MM.1S (cell line): ENCODE data around the gene CCND2.

Source experiments
- DNase-seq: peaks from one replicate; pipeline ENCODE4 v3.0.0-alpha.2; 2015
- H2AFZ ChIP-seq: fragments of 300-600 bp; sonication (generic); 2 replicates; pipeline ENCODE4 v1.6.0; 2016; ENCODE audit warnings: antibody characterized with exemption, low read length
- H3F3A ChIP-seq: fragments of 300-600 bp; sonication (generic); 2 replicates; pipeline ENCODE4 v1.6.1; 2016; ENCODE audit warnings: mild to moderate bottlenecking, antibody characterized with exemption, low read length, moderate library complexity, mixed read lengths; ENCODE audit not compliant: insufficient read depth
- H3K27ac ChIP-seq: fragments of 300-600 bp; sonication (generic); 2 replicates; pipeline ENCODE4 v1.5.1; 2016; ENCODE audit warnings: mild to moderate bottlenecking, low read length
- H3K27me3 ChIP-seq: fragments of 300-600 bp; sonication (generic); replicated peaks from 2 replicates; pipeline ENCODE4 v1.6.0; 2016; ENCODE audit warnings: low read length; ENCODE audit not compliant: insufficient read depth
- H3K36me3 ChIP-seq: fragments of 300-600 bp; sonication (generic); replicated peaks from 2 replicates; pipeline ENCODE4 v1.6.1; 2016; ENCODE audit warnings: mild to moderate bottlenecking, low read length, mixed read lengths; ENCODE audit not compliant: insufficient read depth
- H3K4me1 ChIP-seq: fragments of 300-600 bp; sonication (generic); 2 replicates; pipeline ENCODE4 v1.6.1; 2016; ENCODE audit warnings: low read length, mixed read lengths
- H3K4me2 ChIP-seq: fragments of 300-600 bp; sonication (generic); 2 replicates; pipeline ENCODE4 v1.6.0; 2016; ENCODE audit warnings: low read depth, low read length
- H3K4me3 ChIP-seq: fragments of 300-600 bp; sonication (generic); 2 replicates; pipeline ENCODE4 v1.5.1; 2016; ENCODE audit warnings: low read length, mixed read lengths
- H3K79me2 ChIP-seq: fragments of 300-600 bp; sonication (generic); 2 replicates; pipeline ENCODE4 v1.6.1; 2016; ENCODE audit warnings: mixed run types, low read length, mixed read lengths
- H3K9ac ChIP-seq: fragments of 300-600 bp; sonication (generic); 2 replicates; pipeline ENCODE4 v1.6.1; 2016; ENCODE audit warnings: low read length, mixed read lengths
- H3K9me2 ChIP-seq: fragments of 300-600 bp; sonication (generic); replicated peaks from 2 replicates; pipeline ENCODE4 v1.6.1; 2016; ENCODE audit warnings: mild to moderate bottlenecking, low read length, mixed read lengths; ENCODE audit not compliant: insufficient read depth
- H3K9me3 ChIP-seq: fragments of 300-600 bp; sonication (generic); replicated peaks from 2 replicates; pipeline ENCODE4 v1.6.1; 2016; ENCODE audit warnings: mild to moderate bottlenecking, low read length, mixed read lengths; ENCODE audit not compliant: insufficient read depth
- H4K20me1 ChIP-seq: fragments of 300-600 bp; sonication (generic); 2 replicates; pipeline ENCODE4 v1.6.1; 2016; ENCODE audit warnings: mild to moderate bottlenecking, low read length, moderate library complexity, mixed read lengths; ENCODE audit not compliant: insufficient read depth
- CTCF ChIP-seq: fragments of 300-600 bp; sonication (generic); IDR thresholded peaks from 2 replicates; pipeline ENCODE4 v1.5.1; 2016; ENCODE audit warnings: antibody characterized with exemption, low read length, mixed read lengths
- EZH2 ChIP-seq: fragments of 300-600 bp; sonication (generic); optimal IDR thresholded peaks from 2 replicates; pipeline ENCODE3; 2017; ENCODE audit warnings: low read depth, mild to moderate bottlenecking, antibody characterized with exemption, low read length, mixed read lengths
- EZH2phosphoT487 ChIP-seq: fragments of 300-600 bp; sonication (generic); IDR thresholded peaks from 2 replicates; pipeline ENCODE4 v1.6.1; 2018; ENCODE audit warnings: antibody characterized with exemption, low read length

CCND2 gene

GRCh38 chr12:4274396-4275015 lies 944 bp downstream of the CCND2 start:
- H3K27ac ChIP-seq, result peak overlapping the region; percentile 98
- H3K36me3 ChIP-seq, result peaks cover 28% of the 10 kb centered on the region
- no peaks in the 10 kb centered on the region; the same call in 1 of the 2 replicates for H3K27me3 ChIP-seq
- H3F3A ChIP-seq, result peaks cover 70% of the 10 kb centered on the region
- peaks cover 38% of the 10 kb centered on the region for H3K4me1 ChIP-seq
- H3K9me2 ChIP-seq, result no peaks in the 10 kb centered on the region
- peak overlapping the region; percentile 99 for H3K4me2 ChIP-seq
- H2AFZ ChIP-seq, result no peak overlapping the region
- H3K9me3 ChIP-seq, result no peaks in the 10 kb centered on the region
- peak overlapping the region; percentile 100 for H3K9ac ChIP-seq
- TF ChIP-seq EZH2phosphoT487 (no peak), EZH2 (no peak)
- peaks cover 36% of the 10 kb centered on the region for H4K20me1 ChIP-seq
- H3K79me2 ChIP-seq, result peaks cover 67% of the 10 kb centered on the region
- no peak for DNase-seq
- peak overlapping the region; percentile 91 for H3K4me3 ChIP-seq

- peaks cover 44% of the 10 kb centered on the region for H3K4me1 ChIP-seq
- peak overlapping the region; percentile 99 for H3K4me2 ChIP-seq
- H2AFZ ChIP-seq, result no peak overlapping the region
- no peaks in the 10 kb centered on the region for H3K9me2 ChIP-seq
- no peak for TF ChIP-seq CTCF
- no peak for TF ChIP-seq EZH2
- no peak for TF ChIP-seq EZH2phosphoT487
- H3F3A ChIP-seq, result peaks cover 75% of the 10 kb centered on the region
- H3K9me3 ChIP-seq, result no peaks in the 10 kb centered on the region
- peak overlapping the region; percentile 98 for H3K27ac ChIP-seq
- H3K9ac ChIP-seq, result peak overlapping the region; percentile 100
- peaks cover 35% of the 10 kb centered on the region for H3K36me3 ChIP-seq
- no peaks in the 10 kb centered on the region for H3K27me3 ChIP-seq
- peak overlapping the region; percentile 91 for H3K4me3 ChIP-seq
- no peak for DNase-seq
- H4K20me1 ChIP-seq, result peaks cover 44% of the 10 kb centered on the region
- peaks cover 74% of the 10 kb centered on the region for H3K79me2 ChIP-seq
Observed at GRCh38 chr12:4275016-4275869, 1.7 kb downstream of the CCND2 start.

- no peaks in the 10 kb centered on the region for H3K27me3 ChIP-seq
- no peaks in the 10 kb centered on the region for H3K9me2 ChIP-seq
- H3K9me3 ChIP-seq, result no peaks in the 10 kb centered on the region
- no peak for TF ChIP-seq EZH2phosphoT487
- TF ChIP-seq CTCF, result no peak
- TF ChIP-seq EZH2, result no peak
- peaks cover 50% of the 10 kb centered on the region for H4K20me1 ChIP-seq
- H3K27ac ChIP-seq, result peak overlapping the region; percentile 98
- DNase-seq, result no peak
- peak overlapping the region; percentile 91 for H3K4me3 ChIP-seq
- H2AFZ ChIP-seq, result no peak overlapping the region
- H3K9ac ChIP-seq, result peak overlapping the region; percentile 100
- H3K79me2 ChIP-seq, result peaks cover 81% of the 10 kb centered on the region
- H3K36me3 ChIP-seq, result peaks cover 42% of the 10 kb centered on the region
- H3K4me1 ChIP-seq, result peaks cover 44% of the 10 kb centered on the region
- H3F3A ChIP-seq, result peaks cover 76% of the 10 kb centered on the region
- H3K4me2 ChIP-seq, result peak overlapping the region; percentile 70
Observed at GRCh38 chr12:4275870-4276301, 2.3 kb downstream of the CCND2 start.
